HT1080 (cell line): ENCODE measurements around the gene CENPC. TPM values are rescaled to one million over a fixed set of nuclear protein-coding genes. Genes with fewer than 3 reads are reported as not detected.
"Not testable (repeated sequence)": the region's sequence is repeated elsewhere in the genome, so short reads cannot be mapped to it uniquely, and the experiment has no call there.

Source experiments
- DNase-seq: peaks from one replicate; pipeline ENCODE4 v3.0.0-alpha.2; 2015; ENCODE audit warnings: low read depth
- total RNA-seq: library from RNA; depleted of rRNA; stranded (reverse); fragments of >200 nt; shearing (Covaris generic); gene quantifications from 2 replicates; pipeline ENCODE4 v1.2.3, GENCODE V29; 2014

CENPC gene
- total RNA-seq, 1 experiment from 2014 or later, result 9.6 TPM

- no peak for DNase-seq
Measured at GRCh38 chr4:67550857-67551256, 5.6 kb upstream of the CENPC start.

- no peak for DNase-seq
Measured at GRCh38 chr4:67550451-67550850, 5.1 kb upstream of the CENPC start.

- peak; percentile 25 for DNase-seq
Measured at GRCh38 chr4:67549123-67549522, 3.8 kb upstream of the CENPC start.

- DNase-seq, result no peak
Measured at GRCh38 chr4:67546971-67547370, 1.7 kb upstream of the CENPC start.

GRCh38 chr4:67546004-67546356, 677 bp upstream of the CENPC start:
- no peak for DNase-seq

GRCh38 chr4:67542076-67542475, 3.2 kb downstream of the CENPC start:
- no peak for DNase-seq

GRCh38 chr4:67539830-67540229, 5.5 kb downstream of the CENPC start:
- DNase-seq, result no peak

- DNase-seq, result no peak
Measured at GRCh38 chr4:67535280-67535840, 9.9 kb downstream of the CENPC start.

GRCh38 chr4:67533112-67533511, 12.2 kb downstream of the CENPC start:
- DNase-seq, result no peak

- DNase-seq, result not testable (repeated sequence)
Measured at GRCh38 chr4:67532397-67532796, 12.9 kb downstream of the CENPC start.

- no peak for DNase-seq
Measured at GRCh38 chr4:67531379-67531962, 13.8 kb downstream of the CENPC start.

- DNase-seq, result not testable (repeated sequence)
Measured at GRCh38 chr4:67524140-67524539, 21.2 kb downstream of the CENPC start.

- DNase-seq, result peak; percentile 28
Measured at GRCh38 chr4:67522851-67523671, 22.2 kb downstream of the CENPC start.

GRCh38 chr4:67522230-67522629, 23.1 kb downstream of the CENPC start:
- no peak for DNase-seq

- no peak for DNase-seq
Measured at GRCh38 chr4:67521506-67521905, 23.8 kb downstream of the CENPC start.

GRCh38 chr4:67520141-67520540, 25.2 kb downstream of the CENPC start:
- DNase-seq, result no peak

- no peak for DNase-seq
Measured at GRCh38 chr4:67512501-67512900, 32.8 kb downstream of the CENPC start.

- no peak for DNase-seq
Measured at GRCh38 chr4:67500373-67500772, 44.9 kb downstream of the CENPC start.

- no peak for DNase-seq
Measured at GRCh38 chr4:67499799-67500198, 45.5 kb downstream of the CENPC start.

GRCh38 chr4:67483868-67484602, 61.3 kb downstream of the CENPC start:
- peak; percentile 78 for DNase-seq

- no peak for DNase-seq
Measured at GRCh38 chr4:67480810-67481209, 64.5 kb downstream of the CENPC start.

- DNase-seq, result no peak
Measured at GRCh38 chr4:67475155-67475554, 70.1 kb downstream of the CENPC start.
